ENCODE data around the gene CEP20. TPM values are rescaled to one million over a fixed set of nuclear protein-coding genes. Genes with fewer than 3 reads are reported as not detected.
"Not testable (repeated sequence)": the region's sequence is repeated elsewhere in the genome, so short reads cannot be mapped to it uniquely, and the experiment has no call there.

CEP20 gene
- total RNA-seq, 1 donor: 55.8 TPM

GRCh38 chr16:15925631-15926030 is 37.2 kb upstream of the CEP20 start:
- TF ChIP-seq CTCF (IDR thresholded peaks at IDR 0.05; ENCODE audit: insufficient read depth, low read length): no peak
- DNase-seq (ENCODE audit: low read depth): no peak
- no peak overlapping the region for H3K4me3 ChIP-seq (ENCODE audit: low read depth, low read length)

- no peak for TF ChIP-seq CTCF (IDR thresholded peaks at IDR 0.05; ENCODE audit: insufficient read depth, low read length)
- no peak for DNase-seq (ENCODE audit: low read depth)
- H3K4me3 ChIP-seq (ENCODE audit: low read depth, low read length): no peak overlapping the region
Observed at GRCh38 chr16:15924996-15925395, 36.6 kb upstream of the CEP20 start.

GRCh38 chr16:15919331-15919730 is 30.9 kb upstream of the CEP20 start:
- no peak overlapping the region for H3K4me3 ChIP-seq (ENCODE audit: low read depth, low read length)
- TF ChIP-seq CTCF (IDR thresholded peaks at IDR 0.05; ENCODE audit: insufficient read depth, low read length): no peak
- DNase-seq (ENCODE audit: low read depth): no peak

- not testable (repeated sequence) for H3K4me3 ChIP-seq (ENCODE audit: low read depth, low read length); DNase-seq (ENCODE audit: low read depth)
Observed at GRCh38 chr16:15918314-15918713, 29.9 kb upstream of the CEP20 start.

- no peak for TF ChIP-seq CTCF (IDR thresholded peaks at IDR 0.05; ENCODE audit: insufficient read depth, low read length)
- no peak overlapping the region for H3K4me3 ChIP-seq (ENCODE audit: low read depth, low read length)
- no peak for DNase-seq (ENCODE audit: low read depth)
Observed at GRCh38 chr16:15916323-15916722, 27.9 kb upstream of the CEP20 start.

- no peak for TF ChIP-seq CTCF (IDR thresholded peaks at IDR 0.05; ENCODE audit: insufficient read depth, low read length)
- DNase-seq (ENCODE audit: low read depth): no peak
- no peak overlapping the region for H3K4me3 ChIP-seq (ENCODE audit: low read depth, low read length)
Observed at GRCh38 chr16:15915555-15916081, 27.2 kb upstream of the CEP20 start.

GRCh38 chr16:15913046-15913698 is 24.8 kb upstream of the CEP20 start:
- TF ChIP-seq CTCF (IDR thresholded peaks at IDR 0.05; ENCODE audit: insufficient read depth, low read length): no peak
- no peak for DNase-seq (ENCODE audit: low read depth)
- H3K4me3 ChIP-seq (ENCODE audit: low read depth, low read length): no peak overlapping the region
